Tibial nerve (tissue), 4 donors: ENCODE measurements around the gene AP1G1.

Experiments used
- EP300 ChIP-seq, 2 donors: sonication (generic); formaldehyde crosslinking; IDR thresholded peaks; one replicate each; pipeline ENCODE4 v1.6.1; 2017; ENCODE audit warnings: antibody characterized with exemption in 2 of 2, mild to moderate bottlenecking in 1 of 2
- TF ChIP-seq, protein P1 (sequence below), 5 experiments: fragments of 200-600 bp in 3 of 5; fragments of 450-650 bp in 2 of 5; sonication (generic) in 3 of 5; IDR thresholded peaks; one replicate each; pipeline ENCODE4 v1.5.1; 2016 to 2019; ENCODE audit warnings: antibody characterized with exemption in 5 of 5, mild to moderate bottlenecking in 3 of 5, moderate library complexity in 2 of 5

DNA sequence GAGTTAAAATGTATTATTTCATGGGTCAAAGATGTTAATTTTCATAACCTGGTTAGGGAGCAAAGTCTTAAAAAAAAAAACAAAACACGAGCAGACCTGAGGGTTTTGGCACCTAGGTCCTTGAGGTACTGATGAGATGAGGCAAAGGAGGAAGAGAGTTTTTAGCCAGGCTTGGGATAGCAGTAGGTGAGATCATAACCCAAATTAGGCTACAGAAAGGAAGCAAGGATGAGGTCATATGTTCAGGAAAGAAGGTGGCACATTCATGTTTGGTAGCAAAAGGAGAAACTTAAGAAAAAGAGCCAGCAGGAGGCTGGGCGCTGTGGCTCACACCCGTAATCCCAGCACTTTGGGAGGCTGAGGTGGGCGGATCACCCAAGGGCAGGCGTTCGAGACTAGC is 40.0 kb upstream of the AP1G1 start:
- TF ChIP-seq EP300 (IDR thresholded peaks at IDR 0.05), result no peak
- TF ChIP-seq, protein P1, sequence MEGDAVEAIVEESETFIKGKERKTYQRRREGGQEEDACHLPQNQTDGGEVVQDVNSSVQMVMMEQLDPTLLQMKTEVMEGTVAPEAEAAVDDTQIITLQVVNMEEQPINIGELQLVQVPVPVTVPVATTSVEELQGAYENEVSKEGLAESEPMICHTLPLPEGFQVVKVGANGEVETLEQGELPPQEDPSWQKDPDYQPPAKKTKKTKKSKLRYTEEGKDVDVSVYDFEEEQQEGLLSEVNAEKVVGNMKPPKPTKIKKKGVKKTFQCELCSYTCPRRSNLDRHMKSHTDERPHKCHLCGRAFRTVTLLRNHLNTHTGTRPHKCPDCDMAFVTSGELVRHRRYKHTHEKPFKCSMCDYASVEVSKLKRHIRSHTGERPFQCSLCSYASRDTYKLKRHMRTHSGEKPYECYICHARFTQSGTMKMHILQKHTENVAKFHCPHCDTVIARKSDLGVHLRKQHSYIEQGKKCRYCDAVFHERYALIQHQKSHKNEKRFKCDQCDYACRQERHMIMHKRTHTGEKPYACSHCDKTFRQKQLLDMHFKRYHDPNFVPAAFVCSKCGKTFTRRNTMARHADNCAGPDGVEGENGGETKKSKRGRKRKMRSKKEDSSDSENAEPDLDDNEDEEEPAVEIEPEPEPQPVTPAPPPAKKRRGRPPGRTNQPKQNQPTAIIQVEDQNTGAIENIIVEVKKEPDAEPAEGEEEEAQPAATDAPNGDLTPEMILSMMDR (IDR thresholded peaks at IDR 0.05), result no peak
